Occipital lobe (tissue), 2 donors: ENCODE results near the gene PSMD6. TPM values are rescaled to one million over a fixed set of nuclear protein-coding genes. Genes with fewer than 3 reads are reported as not detected.

Experiments
- DNase-seq: peaks from one replicate; lab custom pipeline; 2025; lab: John Stamatoyannopoulos, UW
- total RNA-seq: library from RNA; depleted of rRNA; stranded (reverse); fragments of >200 nt; gene quantifications from one replicate; pipeline ENCODE4 v1.2.3, GENCODE V29; 2014

Gene PSMD6
- total RNA-seq, 1 donor from 2014 or later: 80.0 TPM

DNA sequence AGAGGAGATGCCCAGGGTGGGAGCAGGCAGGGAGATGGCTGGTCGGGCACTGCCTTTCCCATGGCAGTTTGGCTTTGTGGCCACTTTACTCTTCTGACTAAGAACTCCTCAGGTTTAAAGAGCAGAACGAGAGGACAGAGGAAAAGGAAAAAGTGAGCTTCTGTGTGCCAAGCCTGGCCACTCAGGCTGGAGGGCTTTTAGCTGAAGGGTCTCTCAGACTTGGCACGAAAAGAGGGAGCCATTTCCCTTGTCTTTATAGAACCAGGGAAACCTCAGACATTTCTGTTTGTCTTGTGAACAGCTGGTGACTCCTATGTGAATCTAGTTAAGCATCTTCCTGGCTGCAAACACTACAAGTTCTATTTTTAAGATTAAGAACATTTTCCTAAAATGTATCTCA lies 23.3 kb upstream of the PSMD6 start:
- no peak for DNase-seq

DNA sequence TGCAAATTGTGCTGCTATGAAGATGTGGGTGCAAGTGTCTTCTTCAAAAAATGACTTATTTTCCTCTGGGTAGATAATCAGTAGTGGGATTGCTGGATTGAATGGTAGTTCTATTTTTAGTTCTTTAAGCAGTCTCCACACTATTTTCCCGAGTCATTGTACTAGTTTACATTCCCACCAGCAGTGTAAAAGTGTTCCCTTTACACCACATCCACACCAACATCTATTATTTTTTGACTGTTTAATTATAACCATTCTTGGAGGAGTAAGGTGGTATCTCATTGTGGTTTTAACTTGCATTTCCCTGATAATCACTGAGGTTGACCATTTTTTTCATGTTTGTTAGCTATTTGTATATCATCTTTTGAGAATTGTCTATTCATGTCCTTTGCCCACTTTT lies 19.7 kb upstream of the PSMD6 start:
- DNase-seq: no peak

DNA sequence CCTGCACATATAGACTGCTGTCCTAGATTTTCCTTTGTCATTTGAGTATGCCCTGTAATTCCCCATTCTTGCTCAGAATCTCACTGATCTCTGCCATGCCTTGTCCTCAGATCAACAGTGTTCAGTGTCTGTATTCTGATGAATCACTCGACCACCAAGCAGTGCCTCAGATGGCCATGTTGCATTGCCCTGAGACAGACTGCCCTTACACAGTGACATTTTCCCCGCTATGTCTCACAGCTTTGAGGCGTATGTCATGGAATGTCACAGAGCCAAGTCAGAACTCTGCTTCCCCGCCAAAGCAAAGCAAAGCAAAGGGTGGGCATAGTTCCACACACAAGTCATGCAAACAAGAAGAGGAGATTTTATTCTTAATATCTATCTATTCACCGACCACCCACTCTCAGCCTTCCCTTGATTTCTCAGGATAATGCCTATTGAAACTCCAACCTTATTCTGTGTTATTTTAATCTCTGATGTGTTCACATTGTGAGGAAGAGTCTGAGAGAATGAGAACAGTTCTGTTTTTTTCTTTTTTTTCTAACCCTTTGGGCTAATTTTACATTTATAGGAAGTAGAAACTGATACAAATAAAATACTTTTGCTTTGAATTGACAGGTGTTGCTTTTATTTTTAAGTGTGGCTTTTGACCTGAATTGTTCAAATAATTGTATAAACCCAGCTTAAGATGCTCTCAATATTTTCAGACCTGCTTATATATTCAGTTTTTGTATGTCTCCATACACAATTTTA lies 16.9 kb upstream of the PSMD6 start:
- no peak for DNase-seq

DNA sequence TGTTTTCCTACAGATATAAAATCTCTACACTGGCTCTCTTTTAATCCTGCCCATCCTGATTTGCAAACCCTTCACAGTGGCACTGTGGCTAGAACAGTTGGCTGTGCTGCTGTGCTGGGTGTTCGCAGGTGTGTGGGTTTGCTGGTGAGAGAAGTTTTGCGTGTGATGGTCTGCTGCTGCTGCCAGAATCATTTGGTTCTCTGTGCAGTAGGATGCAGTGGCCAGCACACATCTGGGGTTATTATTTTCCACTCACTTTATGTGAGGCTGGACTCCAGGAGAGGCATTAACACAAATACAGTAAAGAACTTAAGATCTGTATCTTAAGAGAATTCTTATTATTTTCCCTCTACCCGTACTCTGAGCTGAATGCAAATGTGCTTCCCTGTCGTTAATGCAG lies 16.0 kb upstream of the PSMD6 start:
- DNase-seq: no peak

DNA sequence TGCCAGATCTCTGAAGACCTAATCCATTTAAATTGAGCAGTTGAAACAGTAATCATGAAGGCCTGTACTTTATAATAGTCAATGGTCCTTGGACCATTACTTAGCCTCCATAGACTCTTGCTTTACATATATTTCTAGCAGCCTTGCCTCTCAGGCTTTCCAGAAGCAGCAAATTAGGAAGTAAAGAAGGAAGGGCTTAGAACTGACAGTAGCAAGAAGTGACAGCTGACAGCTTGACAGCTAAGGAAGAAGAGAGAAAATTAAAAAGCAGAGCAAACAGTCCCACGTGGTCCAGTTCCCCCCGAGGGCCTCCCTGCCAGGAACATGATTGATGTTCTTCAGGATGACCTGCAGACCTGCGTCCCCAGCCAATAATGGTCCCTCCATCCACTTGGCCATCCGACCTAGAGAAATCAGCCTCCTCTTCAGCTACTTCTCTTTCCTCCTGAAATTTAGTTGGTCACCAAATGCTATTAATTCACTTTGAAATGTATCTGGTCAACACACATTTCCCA lies 15.0 kb upstream of the PSMD6 start:
- DNase-seq: no peak

DNA sequence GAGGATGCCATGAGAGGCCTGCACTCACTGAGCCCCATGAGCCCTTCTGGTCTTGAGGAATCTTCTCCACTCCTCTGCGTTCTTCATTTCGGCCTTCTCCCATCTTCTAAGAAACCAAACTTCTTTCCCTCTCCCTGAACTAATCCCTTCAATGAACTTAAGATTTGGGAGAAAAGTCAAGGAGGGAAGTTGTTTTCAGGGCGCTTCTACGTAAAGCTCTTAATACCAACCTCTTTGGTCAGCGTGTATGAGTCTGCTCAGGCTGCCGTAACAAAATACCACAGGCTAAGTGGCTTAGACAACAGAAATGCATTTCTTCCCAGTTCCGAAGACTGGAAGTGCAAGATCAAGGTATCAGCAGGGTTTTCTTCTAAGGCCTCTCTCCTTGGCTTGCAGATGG lies 13.8 kb upstream of the PSMD6 start:
- DNase-seq: no peak

DNA sequence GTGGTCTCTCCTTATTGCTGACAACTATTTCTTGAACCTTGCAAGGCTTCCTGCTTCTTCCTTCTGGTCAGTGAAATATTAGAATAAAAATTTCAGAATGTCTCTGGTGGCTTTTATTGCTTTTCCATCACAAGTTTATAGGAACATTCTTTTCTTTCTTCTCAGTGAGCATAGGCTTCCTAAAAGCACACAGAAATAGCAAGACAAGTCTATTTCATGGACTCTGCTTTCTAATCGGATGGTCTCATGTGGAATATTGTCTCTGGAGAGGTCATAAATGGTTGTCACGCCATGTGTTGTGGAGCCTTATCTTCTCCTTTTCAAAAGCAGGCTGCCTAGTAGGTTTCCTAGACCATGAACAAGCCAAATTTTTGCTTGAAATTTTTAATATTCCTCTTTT lies 9.8 kb upstream of the PSMD6 start:
- no peak for DNase-seq

DNA sequence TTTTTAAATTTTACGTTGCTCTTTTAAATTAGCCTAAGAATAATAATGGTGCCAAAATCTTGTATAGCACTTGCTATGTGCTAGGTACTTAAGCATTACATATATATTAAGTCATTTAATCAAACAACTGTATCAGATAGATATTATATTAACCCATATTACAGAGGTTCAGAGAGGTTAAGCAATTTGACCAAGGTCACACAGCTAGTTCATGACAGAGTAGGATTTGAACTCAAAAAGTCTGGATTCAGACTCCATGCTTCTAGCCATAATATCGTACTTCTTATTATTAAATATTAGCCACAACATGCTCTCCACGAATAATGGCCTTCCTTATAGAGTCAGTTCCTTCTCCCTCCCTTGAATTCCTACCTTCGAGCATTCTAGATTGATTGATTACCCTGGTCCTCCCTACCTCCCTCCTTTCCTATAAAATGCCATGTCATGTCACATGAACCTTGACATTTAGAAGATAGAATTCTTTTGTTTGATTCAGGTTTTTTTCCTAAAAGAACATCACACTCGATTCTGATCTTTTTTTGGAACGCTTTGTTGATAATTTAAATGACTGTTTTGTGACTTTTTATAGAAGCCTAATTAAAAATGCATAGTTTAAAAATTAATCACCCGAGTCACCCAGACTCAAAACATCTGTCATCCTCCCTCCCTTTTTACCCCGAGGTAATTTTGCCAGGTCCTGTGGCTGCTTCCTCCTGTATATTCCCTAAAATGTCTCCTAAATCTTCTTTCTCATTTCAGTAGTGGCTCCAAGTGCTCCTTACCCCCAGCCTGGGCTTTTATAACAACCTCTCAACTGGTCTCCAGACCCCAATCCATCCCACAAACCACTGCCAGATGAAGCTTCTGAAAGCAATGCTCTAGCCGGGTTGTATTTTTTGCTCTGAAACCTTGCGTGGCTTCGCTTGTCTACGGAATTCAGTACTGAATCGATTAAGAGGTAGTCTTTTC lies 8.5 kb upstream of the PSMD6 start:
- DNase-seq: no peak

DNA sequence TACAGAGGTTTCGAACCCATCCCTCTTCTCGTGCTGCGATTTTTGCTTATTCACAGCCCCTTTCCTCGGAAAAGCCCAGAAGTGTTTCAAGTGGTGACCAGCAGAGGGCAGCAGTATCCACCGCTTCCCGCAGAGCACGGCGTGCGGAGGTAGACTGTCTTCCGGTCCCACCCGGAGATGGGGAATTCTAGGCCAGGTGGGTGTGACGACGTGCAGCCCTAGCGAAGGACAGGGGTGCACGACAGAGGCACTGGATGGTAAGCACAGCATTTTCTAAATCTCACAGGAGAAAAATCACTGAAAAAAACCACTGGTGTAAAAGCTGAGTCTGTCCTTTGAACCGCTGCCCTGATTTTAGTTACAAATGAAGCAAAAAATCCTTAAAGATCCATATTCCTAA lies 7.4 kb upstream of the PSMD6 start:
- DNase-seq: peak; percentile 49

DNA sequence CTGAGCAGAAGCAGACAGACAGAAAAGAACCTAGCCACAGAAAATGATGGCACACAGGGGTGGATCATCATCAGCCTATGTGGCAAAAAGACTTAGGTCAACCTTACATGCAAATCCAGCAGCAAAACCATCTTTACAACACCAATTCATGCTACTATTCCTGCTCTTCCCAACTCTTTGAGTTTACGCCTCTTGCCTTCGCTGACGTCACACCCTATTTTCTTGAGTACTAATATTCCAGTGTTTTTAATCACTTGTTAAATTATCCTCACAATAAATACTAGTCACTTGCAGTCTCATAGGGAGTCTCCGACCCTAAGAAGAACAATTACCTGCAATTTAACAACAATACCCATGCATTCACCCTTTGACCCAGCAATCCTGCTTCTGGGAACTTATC lies 6.0 kb upstream of the PSMD6 start:
- DNase-seq: no peak

DNA sequence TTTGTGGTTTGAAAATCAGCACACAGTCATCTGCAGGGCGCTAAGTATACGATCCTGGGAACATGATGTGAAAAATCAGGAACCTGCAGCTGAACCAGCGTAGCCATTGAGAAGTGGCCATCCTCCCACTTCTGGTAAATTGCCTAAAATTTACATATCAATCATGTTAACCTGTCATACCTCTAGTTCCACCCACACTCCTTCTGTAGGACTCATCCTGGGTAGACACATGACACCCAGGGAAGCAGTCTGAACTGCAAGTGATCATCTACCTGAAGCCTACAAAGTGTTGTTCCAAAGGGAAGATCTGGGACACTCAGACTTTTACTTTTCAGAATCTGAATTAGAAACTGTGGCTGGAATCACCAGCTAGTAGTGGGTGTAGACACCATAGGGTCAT lies 5.5 kb upstream of the PSMD6 start:
- DNase-seq: no peak

DNA sequence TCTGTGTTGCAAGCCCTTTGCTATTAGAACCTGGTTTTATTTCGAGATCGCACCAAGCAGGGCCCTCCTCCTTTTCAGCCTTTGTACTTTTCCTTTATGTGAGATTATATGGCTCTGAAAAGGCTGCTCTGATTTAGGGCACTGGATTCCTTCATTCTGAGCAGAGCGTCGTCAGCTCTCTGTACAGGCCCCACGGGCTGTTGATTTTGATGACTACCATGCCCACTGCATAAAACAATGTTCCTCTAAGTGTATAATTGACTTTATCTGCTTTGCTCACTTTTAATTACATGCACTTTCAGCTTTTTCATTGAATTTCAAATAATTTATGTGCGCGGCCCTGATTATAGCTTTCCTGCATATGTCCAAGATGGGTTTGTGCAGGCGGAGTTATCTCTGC lies 4.4 kb upstream of the PSMD6 start:
- DNase-seq: no peak

DNA sequence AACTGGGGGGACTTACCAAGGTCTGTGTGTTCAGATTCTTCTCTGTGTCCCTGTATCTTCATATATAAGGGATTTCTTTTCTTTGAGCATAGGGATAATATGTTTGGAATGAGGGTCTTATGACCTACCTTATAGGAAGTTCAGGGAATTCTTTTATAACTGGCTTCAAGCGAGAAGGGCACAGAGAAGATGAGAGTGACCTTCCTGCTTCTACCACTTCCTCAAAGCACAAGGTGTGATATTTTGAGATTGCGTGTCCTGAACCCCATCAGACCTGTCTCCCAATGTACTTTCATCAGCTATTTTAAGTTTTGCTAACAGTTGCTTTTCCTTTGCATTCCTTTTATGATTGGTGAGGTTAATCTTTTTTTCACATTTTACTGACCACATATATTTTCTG lies 3.1 kb upstream of the PSMD6 start:
- no peak for DNase-seq

DNA sequence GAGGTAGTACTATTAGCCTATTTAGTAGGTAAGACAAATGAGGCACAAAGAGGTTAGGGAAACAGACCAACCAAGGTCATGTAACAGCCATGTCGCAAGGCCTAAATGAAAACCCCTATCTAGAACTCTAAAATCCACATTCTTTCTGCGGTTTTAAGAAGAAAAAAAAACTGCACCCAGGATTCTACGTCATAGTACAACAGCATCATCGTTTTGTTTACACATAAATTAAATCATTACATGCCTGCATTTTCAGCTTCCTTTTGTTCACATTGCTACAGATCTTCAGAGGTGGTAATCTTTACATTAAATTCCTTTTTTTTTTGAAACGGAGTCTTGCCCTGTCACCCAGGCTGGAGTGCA lies 548 bp upstream of the PSMD6 start:
- no peak for DNase-seq

DNA sequence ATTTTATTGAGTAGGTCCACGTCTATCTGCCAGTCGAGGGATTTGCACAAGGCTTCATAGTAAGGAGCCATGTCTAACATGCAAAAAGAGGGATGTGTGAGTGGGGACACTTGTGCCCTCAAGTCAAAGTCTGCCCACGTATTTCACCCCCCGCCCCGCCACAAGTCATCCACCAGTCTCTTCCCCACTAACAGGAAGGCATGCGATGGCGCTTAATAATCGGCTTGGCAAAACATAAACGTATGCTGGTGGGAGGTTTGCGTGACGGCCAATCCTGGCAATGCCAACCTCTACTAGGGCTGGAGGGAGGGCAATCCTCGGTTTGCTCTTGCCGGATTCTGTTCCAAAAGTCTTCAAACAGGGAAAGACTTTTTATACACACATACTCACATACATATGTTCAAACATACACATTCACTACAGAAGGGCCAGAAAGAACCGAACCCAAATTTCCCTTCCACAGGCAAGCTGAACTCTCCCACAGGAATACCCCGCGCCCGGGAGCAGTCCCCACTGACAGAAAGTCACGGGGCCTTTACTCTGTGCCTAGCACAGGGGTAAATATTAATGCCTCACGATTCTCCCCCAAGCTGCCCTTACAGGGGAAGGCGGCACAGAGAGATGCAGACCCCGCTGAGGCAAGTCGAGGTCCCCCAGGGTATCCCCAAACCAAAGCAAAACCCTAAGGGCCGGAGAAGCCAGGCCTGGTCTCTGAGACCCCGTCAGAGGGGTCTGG lies 675 bp downstream of the PSMD6 start:
- DNase-seq: no peak

DNA sequence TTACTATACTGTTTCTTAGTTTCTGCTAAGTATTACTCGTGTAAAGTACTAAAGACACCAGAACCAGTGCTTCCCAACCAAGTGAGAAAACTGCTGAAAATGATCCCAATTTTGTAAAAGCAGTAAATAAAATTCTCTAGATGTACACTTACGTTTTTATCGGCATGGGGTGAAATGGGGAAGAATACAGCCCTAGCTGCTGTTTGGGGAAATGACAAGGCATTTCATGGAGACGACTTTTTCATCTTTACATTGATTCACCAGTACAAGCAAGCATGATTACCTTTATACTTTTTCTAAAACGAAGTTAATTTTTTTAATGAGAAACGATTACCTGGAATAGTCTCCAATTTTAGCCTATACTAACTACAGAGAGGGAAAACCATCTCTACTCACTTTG lies 1.4 kb downstream of the PSMD6 start:
- DNase-seq: no peak

DNA sequence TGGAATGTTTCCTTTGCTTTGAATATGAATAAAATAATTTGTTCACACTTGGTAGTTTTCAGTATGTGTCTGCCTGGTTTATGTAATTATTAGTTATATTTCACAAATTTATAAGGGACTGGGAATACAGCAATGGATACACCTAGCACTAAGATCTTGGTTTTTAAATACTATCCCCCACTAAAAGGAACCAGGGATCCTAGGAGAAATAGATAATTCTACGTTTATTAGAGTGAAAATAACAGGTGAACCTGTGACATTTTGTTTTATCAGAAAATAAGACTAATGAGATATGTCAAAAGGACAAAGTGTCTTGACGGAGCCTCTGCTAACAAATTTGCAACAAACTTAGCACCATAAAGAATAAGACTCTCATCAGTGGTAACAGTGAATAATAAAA lies 3.4 kb downstream of the PSMD6 start:
- no peak for DNase-seq

DNA sequence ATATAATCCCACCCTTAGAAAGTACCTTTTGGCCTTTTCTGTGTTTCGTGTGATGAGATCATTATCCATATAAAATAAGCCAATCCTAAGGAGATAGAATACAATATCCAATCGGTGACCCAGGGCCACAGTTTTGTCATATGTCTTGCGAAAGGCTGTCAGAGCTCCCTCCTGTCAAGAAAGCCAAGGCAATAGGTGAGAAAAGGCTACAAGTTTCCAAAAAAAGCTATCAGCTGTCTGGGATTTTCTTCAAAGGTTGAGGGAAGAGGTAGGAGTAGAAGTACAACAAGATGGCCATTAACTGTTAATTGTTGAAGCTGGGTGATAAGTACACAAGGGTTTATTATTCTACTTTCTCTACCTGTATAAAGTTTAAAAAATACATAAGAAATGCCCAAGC lies 4.0 kb downstream of the PSMD6 start:
- no peak for DNase-seq

DNA sequence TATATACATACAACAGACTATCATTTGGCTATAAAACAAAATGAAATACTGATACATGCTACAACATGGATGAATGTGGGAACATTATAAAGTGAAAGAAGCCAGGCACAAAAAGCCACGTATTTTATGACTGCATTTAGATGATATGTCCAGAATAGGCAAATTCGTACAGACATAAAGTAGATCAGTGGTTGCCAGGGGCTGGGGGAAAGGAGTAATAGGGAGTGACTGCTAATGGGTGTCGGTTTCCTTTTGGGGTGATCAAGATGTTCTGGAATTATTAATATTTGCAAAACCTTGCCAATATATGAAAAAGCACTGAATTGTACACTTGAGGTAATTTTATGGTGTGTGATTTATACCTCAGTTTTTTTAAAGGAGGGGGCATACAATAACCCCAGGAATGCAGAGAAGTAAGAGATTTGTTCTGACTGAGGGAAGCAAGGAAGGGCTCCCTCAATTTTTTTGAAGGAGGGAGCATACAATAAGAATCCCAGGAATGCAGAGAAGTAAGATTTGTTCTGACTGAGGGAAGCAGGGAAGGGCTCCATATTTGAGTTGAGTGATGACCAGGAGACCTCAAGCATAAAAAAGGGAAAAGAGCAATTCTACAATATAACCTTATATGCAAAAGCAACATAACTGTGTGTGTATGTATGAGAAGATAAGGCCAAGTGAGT lies 6.2 kb downstream of the PSMD6 start:
- no peak for DNase-seq

DNA sequence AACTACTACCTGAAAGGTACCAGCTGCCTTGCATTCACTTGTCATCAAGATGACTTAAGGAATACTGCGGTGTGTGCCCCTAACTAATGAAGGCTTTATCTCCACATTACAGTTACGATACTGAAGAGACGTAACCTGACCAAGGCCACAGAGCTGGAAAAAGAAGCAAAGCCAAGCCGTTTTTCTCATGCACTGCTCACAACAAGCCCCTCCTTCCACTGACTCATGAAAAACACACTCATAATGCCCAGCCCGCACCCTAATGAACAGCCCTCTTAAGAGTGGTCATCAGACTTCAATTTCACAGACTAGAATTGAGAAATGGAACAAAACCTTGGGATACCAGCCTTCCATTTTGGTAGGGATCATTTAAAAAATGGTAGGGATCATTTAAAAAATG lies 11.6 kb downstream of the PSMD6 start:
- no peak for DNase-seq

DNA sequence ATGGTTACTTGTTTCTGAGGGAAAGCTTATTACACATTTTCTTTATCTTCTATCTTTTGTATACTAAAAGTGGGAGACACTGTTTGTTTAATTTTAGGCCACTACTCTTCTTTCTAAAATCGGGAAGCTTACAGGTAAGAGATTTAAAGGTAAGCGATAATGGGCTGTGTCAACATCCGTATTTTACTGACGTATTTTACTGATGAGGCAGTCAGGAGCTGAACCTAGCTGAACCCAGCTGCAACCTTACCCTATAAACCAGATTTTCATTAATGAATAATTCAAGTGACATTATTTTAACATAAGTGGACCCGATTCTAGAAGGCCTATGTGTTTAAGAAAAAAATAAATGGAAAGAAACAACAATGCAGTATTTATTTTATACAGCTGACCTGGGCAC lies 13.1 kb downstream of the PSMD6 start:
- no peak for DNase-seq
